ENCODE measurements around the gene CDC42EP3.

CDC42EP3 gene

GRCh38 chr2:37671009-37671815 is at the start of gene CDC42EP3:
TSS of gene CDC42EP3 (minus strand) at chr2:37671642. CDS start at chr2:37646587, 25,055 bp downstream.
- H3K27me3 Mint-ChIP-seq: peaks cover 14% of the 10 kb centered on the region
- no peaks in the 10 kb centered on the region for H3K9me3 Mint-ChIP-seq
- H3K36me3 Mint-ChIP-seq: peaks cover 15% of the 10 kb centered on the region
- H3K4me3 Mint-ChIP-seq: peak within 1 kb of the TSS; percentile 89
- CTCF ChIA-PET: interaction anchor here (0.7 to 1.2 kb wide), 4 partner anchors 12 to 895 kb away, joined by 3 to 4 read pairs (median 3); no protein-coding TSS in a partner anchor
- DNase-seq: peak; percentile 76
- peaks cover 44% of the 10 kb centered on the region for H3K4me1 Mint-ChIP-seq
- peak within 1 kb of the TSS; percentile 84 for H3K27ac Mint-ChIP-seq

- no peaks in the 10 kb centered on the region for H3K4me1 Mint-ChIP-seq
- no peak for DNase-seq
- no peak overlapping the region for H3K4me3 Mint-ChIP-seq
- H3K27me3 Mint-ChIP-seq: peaks cover 14% of the 10 kb centered on the region
- CTCF ChIA-PET: no interaction called here
- peaks cover 3% of the 10 kb centered on the region for H3K36me3 Mint-ChIP-seq
- no peak overlapping the region for H3K27ac Mint-ChIP-seq
- peaks cover 7% of the 10 kb centered on the region for H3K9me3 Mint-ChIP-seq
These were observed 49.7 kb upstream of the CDC42EP3 start for GRCh38 chr2:37721201-37721560.

GRCh38 chr2:37720533-37721200 is 49.2 kb upstream of the CDC42EP3 start:
- Mint-ChIP-seq H3K27me3 (peaks cover 14% of the 10 kb centered on the region), H3K9me3 (peaks cover 8% of the 10 kb centered on the region), H3K27ac (no peak overlapping the region), H3K4me1 (no peaks in the 10 kb centered on the region), H3K36me3 (peaks cover 3% of the 10 kb centered on the region), H3K4me3 (no peak overlapping the region)
- no peak for DNase-seq
- CTCF ChIA-PET: no interaction called here

GRCh38 chr2:37718515-37719161 is 47.2 kb upstream of the CDC42EP3 start:
- Mint-ChIP-seq H3K4me1 (peaks cover 11% of the 10 kb centered on the region), H3K9me3 (peaks cover 22% of the 10 kb centered on the region), H3K27ac (no peak overlapping the region), H3K4me3 (no peak overlapping the region), H3K36me3 (peaks cover 11% of the 10 kb centered on the region), H3K27me3 (peaks cover 14% of the 10 kb centered on the region)
- CTCF ChIA-PET: no interaction called here
- no peak for DNase-seq

- H3K4me3 Mint-ChIP-seq: no peak overlapping the region
- peaks cover 17% of the 10 kb centered on the region for H3K9me3 Mint-ChIP-seq
- peak overlapping the region; percentile 58 for H3K27ac Mint-ChIP-seq
- no peaks in the 10 kb centered on the region for H3K27me3 Mint-ChIP-seq
- DNase-seq: peak; percentile 26
- CTCF ChIA-PET: no interaction called here
- H3K4me1 Mint-ChIP-seq: peaks cover 46% of the 10 kb centered on the region
- peaks cover 11% of the 10 kb centered on the region for H3K36me3 Mint-ChIP-seq
These were observed 41.8 kb upstream of the CDC42EP3 start for GRCh38 chr2:37713258-37713700.

GRCh38 chr2:37711831-37712230 is 40.4 kb upstream of the CDC42EP3 start:
- no peak overlapping the region for H3K4me3 Mint-ChIP-seq
- peaks cover 11% of the 10 kb centered on the region for H3K36me3 Mint-ChIP-seq
- peaks cover 57% of the 10 kb centered on the region for H3K4me1 Mint-ChIP-seq
- H3K27me3 Mint-ChIP-seq: no peaks in the 10 kb centered on the region
- peaks cover 17% of the 10 kb centered on the region for H3K9me3 Mint-ChIP-seq
- DNase-seq: no peak
- CTCF ChIA-PET: no interaction called here
- H3K27ac Mint-ChIP-seq: peak overlapping the region; percentile 6

GRCh38 chr2:37711308-37711731 is 39.9 kb upstream of the CDC42EP3 start:
- peak overlapping the region; percentile 26 for H3K27ac Mint-ChIP-seq
- peaks cover 16% of the 10 kb centered on the region for H3K9me3 Mint-ChIP-seq
- peak; percentile 71 for DNase-seq
- peaks cover 61% of the 10 kb centered on the region for H3K4me1 Mint-ChIP-seq
- peaks cover 10% of the 10 kb centered on the region for H3K36me3 Mint-ChIP-seq
- no peak overlapping the region for H3K4me3 Mint-ChIP-seq
- CTCF ChIA-PET: no interaction called here
- H3K27me3 Mint-ChIP-seq: no peaks in the 10 kb centered on the region

GRCh38 chr2:37709111-37709510 is 37.7 kb upstream of the CDC42EP3 start:
- no peak overlapping the region for H3K4me3 Mint-ChIP-seq
- H3K27me3 Mint-ChIP-seq: no peaks in the 10 kb centered on the region
- DNase-seq: no peak
- H3K9me3 Mint-ChIP-seq: peaks cover under 1% of the 10 kb centered on the region
- no peaks in the 10 kb centered on the region for H3K36me3 Mint-ChIP-seq
- CTCF ChIA-PET: no interaction called here
- peaks cover 67% of the 10 kb centered on the region for H3K4me1 Mint-ChIP-seq
- no peak overlapping the region for H3K27ac Mint-ChIP-seq

GRCh38 chr2:37708146-37708545 is 36.7 kb upstream of the CDC42EP3 start:
- Mint-ChIP-seq H3K4me3 (no peak overlapping the region), H3K27ac (no peak overlapping the region), H3K36me3 (no peaks in the 10 kb centered on the region), H3K4me1 (peaks cover 64% of the 10 kb centered on the region), H3K27me3 (no peaks in the 10 kb centered on the region), H3K9me3 (no peaks in the 10 kb centered on the region)
- CTCF ChIA-PET: no interaction called here
- no peak for DNase-seq

- Mint-ChIP-seq H3K27me3 (no peaks in the 10 kb centered on the region), H3K4me1 (peaks cover 59% of the 10 kb centered on the region), H3K36me3 (no peaks in the 10 kb centered on the region), H3K27ac (no peak overlapping the region), H3K4me3 (no peak overlapping the region), H3K9me3 (no peaks in the 10 kb centered on the region)
- CTCF ChIA-PET: no interaction called here
- no peak for DNase-seq
These were observed 36.0 kb upstream of the CDC42EP3 start for GRCh38 chr2:37707393-37707792.

GRCh38 chr2:37706334-37707183 is 35.1 kb upstream of the CDC42EP3 start:
- Mint-ChIP-seq H3K9me3 (peaks cover 4% of the 10 kb centered on the region), H3K27me3 (no peaks in the 10 kb centered on the region), H3K36me3 (no peaks in the 10 kb centered on the region), H3K4me3 (no peak overlapping the region), H3K27ac (peak overlapping the region; percentile 49), H3K4me1 (peaks cover 52% of the 10 kb centered on the region)
- no peak for DNase-seq
- CTCF ChIA-PET: no interaction called here

GRCh38 chr2:37705191-37705590 is 33.7 kb upstream of the CDC42EP3 start:
- Mint-ChIP-seq H3K9me3 (peaks cover 8% of the 10 kb centered on the region), H3K27ac (no peak overlapping the region), H3K36me3 (no peaks in the 10 kb centered on the region), H3K4me1 (peaks cover 39% of the 10 kb centered on the region), H3K27me3 (peaks cover 1% of the 10 kb centered on the region), H3K4me3 (no peak overlapping the region)
- CTCF ChIA-PET: no interaction called here
- DNase-seq: no peak

- H3K9me3 Mint-ChIP-seq: peaks cover 8% of the 10 kb centered on the region
- DNase-seq: no peak
- CTCF ChIA-PET: no interaction called here
- peaks cover 22% of the 10 kb centered on the region for H3K27me3 Mint-ChIP-seq
- H3K4me1 Mint-ChIP-seq: peaks cover 5% of the 10 kb centered on the region
- H3K36me3 Mint-ChIP-seq: no peaks in the 10 kb centered on the region
- no peak overlapping the region for H3K27ac Mint-ChIP-seq
- H3K4me3 Mint-ChIP-seq: no peak overlapping the region
These were observed 27.6 kb upstream of the CDC42EP3 start for GRCh38 chr2:37698931-37699481.

GRCh38 chr2:37695336-37695735 is 23.9 kb upstream of the CDC42EP3 start:
- Mint-ChIP-seq H3K27ac (no peak overlapping the region), H3K36me3 (no peaks in the 10 kb centered on the region), H3K4me1 (no peaks in the 10 kb centered on the region), H3K4me3 (no peak overlapping the region), H3K9me3 (no peaks in the 10 kb centered on the region), H3K27me3 (peaks cover 35% of the 10 kb centered on the region)
- CTCF ChIA-PET: no interaction called here
- no peak for DNase-seq

All from activated naive CD4-positive, alpha-beta T cell treated with anti-CD3 and anti-CD28 coated beads, Interleukin-2, amount 10 ng/mL, durations not matched to agents 7 days and 5 days (primary cell).